Activated CD8-positive, alpha-beta memory T cell treated with anti-CD3 and anti-CD28 coated beads, Interleukin-2, amount 10 ng/mL, durations not matched to agents 7 days and 5 days (primary cell): ENCODE measurements around the gene CNDP1. TPM values are rescaled to one million over a fixed set of nuclear protein-coding genes. Genes with fewer than 3 reads are reported as not detected.

Source experiments
- ATAC-seq: fragments of 150-1000 bp; cut with Tn5 transposase; one replicate; pipeline ENCODE4 v1.10.0; 2021; ENCODE audit warnings: moderate library complexity
- CTCF ChIA-PET: fragments of 350-600 bp; sonication (Branson Sonifier 250); formaldehyde crosslinking; loops from one replicate; lab custom pipeline; 2021; ENCODE audit warnings: antibody characterized with exemption; lab: Charles Lee
- DNase-seq: peaks from one replicate; pipeline ENCODE4 v3.0.0-alpha.2; 2020
- H3K27ac Mint-ChIP-seq: one replicate; pipeline ENCODE4 v1.8.0; 2021; ENCODE audit warnings: mild to moderate bottlenecking, mixed read lengths
- H3K27me3 Mint-ChIP-seq: one replicate; pipeline ENCODE4 v1.8.0; 2021; ENCODE audit warnings: mixed read lengths
- H3K36me3 Mint-ChIP-seq: one replicate; pipeline ENCODE4 v1.8.0; 2021; ENCODE audit warnings: mild to moderate bottlenecking, mixed read lengths
- H3K4me1 Mint-ChIP-seq: one replicate; pipeline ENCODE4 v1.8.0; 2021; ENCODE audit warnings: mixed read lengths
- H3K4me3 Mint-ChIP-seq: one replicate; pipeline ENCODE4 v1.8.0; 2021; ENCODE audit warnings: mild to moderate bottlenecking, moderate library complexity, mixed read lengths
- H3K9me3 Mint-ChIP-seq: one replicate; pipeline ENCODE4 v1.8.0; 2022; ENCODE audit warnings: low read depth, mixed read lengths
- total RNA-seq, 2 experiments: library from RNA; stranded (reverse); gene quantifications; one replicate each; pipeline ENCODE4 v1.2.3, GENCODE V29; 2021

The CNDP1 gene
- total RNA-seq, 2 experiments from 2014 or later = 0.28 TPM; not detected in 1

DNA sequence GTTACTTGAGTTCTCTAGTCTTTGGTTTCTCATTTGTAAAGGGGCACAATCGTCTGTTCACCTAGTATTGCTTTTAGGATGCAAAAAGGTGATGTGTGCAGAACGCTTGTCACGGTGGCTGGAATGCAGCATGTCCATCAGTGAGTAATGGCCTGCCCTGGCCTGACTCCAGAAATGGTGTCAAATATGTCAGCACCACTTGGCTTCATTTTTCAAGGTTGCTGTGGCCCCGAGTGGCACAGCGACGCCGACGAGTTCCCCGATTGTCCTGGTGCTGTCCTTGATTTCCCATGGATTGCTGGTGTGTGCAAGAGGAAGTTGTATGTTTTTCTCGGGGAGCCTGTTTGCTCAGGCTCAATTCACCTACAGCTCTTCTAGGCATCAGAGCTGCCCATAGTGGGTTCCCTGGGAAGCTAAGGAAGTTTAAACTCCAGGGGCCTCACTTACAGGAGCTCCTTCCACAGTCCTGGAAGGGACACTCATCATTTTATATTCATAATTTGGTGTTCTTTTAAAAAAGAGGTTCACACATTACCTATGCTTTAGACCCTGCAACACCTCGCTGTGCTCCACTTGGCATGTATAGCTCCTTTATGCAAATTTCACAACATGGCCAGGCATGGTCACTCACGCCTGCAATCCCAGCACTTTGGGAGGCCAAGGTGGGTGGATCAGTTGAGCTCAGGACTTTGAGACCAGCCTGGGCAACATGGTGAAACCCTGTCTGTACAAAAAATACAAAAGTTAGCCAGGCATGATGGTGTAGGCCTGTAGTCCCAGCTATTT, 37.8 kb downstream of the CNDP1 start:
- H3K27ac Mint-ChIP-seq = no peak overlapping the region
- H3K36me3 Mint-ChIP-seq = no peaks in the 10 kb centered on the region
- H3K4me1 Mint-ChIP-seq = no peaks in the 10 kb centered on the region
- DNase-seq = no peak
- H3K27me3 Mint-ChIP-seq = peaks cover 4% of the 10 kb centered on the region
- CTCF ChIA-PET = interaction anchor here (1.1 kb wide), 1 partner anchor 20 kb away, joined by 3 read pairs; no protein-coding TSS in a partner anchor
- no peaks in the 10 kb centered on the region for H3K9me3 Mint-ChIP-seq
- H3K4me3 Mint-ChIP-seq = no peak overlapping the region
- ATAC-seq = no peak

DNA sequence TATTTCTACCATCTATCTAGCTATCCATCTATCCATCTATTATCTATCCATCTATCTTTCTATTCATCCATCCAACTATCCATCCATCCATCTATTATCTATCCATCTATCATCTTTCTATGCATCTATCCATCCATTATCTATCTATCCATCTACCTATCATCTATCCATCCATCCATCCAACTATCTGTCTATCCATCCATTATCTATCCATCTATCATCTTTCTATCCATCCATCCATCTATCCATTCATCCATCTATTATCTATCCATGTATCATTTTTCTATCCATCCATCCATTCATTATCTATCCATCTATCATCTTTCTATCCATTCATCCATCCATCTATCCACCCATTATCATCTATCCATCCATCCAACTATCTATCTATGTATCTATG, 38.8 kb downstream of the CNDP1 start:
- Mint-ChIP-seq H3K9me3 (no peaks in the 10 kb centered on the region), H3K27ac (no peak overlapping the region), H3K27me3 (peaks cover 12% of the 10 kb centered on the region), H3K4me1 (no peaks in the 10 kb centered on the region), H3K4me3 (no peak overlapping the region), H3K36me3 (no peaks in the 10 kb centered on the region)
- CTCF ChIA-PET = interaction anchor here (1.1 kb wide), 1 partner anchor 21 kb away, joined by 3 read pairs; no protein-coding TSS in a partner anchor
- DNase-seq = no peak
- no peak for ATAC-seq

DNA sequence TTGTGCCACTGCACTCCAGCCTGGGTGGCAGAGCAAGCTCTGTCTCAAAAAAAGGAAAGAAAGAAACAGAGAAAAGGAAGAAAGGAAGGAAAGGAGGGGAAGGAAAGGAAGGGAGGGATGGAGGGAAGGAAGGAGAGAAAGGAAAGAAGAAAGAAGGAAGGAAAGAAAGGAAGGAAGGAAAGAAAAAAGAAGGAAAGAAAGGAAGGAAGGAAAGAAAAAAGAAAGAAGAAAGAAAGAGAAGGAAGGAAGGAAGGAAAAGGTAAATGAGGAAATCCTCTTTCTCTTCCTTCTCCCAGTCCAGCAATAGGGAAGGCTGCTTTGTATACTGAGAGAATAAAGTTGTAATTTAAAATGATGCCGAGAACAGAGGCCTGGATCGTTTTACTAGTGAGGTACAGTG, 40.6 kb downstream of the CNDP1 start:
- DNase-seq = no peak
- no peak overlapping the region for H3K27ac Mint-ChIP-seq
- H3K36me3 Mint-ChIP-seq = no peaks in the 10 kb centered on the region
- ATAC-seq = no peak
- no peaks in the 10 kb centered on the region for H3K4me1 Mint-ChIP-seq
- CTCF ChIA-PET = no interaction called here
- H3K9me3 Mint-ChIP-seq = no peaks in the 10 kb centered on the region
- no peak overlapping the region for H3K4me3 Mint-ChIP-seq
- H3K27me3 Mint-ChIP-seq = peaks cover 27% of the 10 kb centered on the region

DNA sequence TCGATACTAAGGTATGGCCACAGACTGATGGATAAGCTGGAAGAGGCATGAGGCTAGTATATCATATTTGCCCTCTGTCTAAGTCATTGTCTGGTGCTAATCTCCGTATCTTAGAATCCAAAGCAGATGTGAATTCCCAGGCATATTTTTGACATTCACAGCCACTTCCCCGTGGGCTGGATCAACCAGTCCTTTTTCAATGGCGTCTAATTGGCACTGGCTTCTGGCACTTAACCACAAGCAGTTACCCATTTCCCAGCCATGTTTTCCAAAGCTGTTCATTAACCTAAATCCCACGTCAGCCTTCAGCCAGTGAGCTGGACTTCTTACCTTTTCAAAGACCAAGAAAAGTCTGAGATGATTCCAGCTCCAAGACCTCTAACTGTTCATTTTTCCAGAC, 42.7 kb downstream of the CNDP1 start:
- Mint-ChIP-seq H3K4me1 (no peaks in the 10 kb centered on the region), H3K27me3 (peaks cover 27% of the 10 kb centered on the region), H3K27ac (no peak overlapping the region), H3K36me3 (no peaks in the 10 kb centered on the region), H3K4me3 (no peak overlapping the region), H3K9me3 (no peaks in the 10 kb centered on the region)
- ATAC-seq (no peak), DNase-seq (no peak)
- CTCF ChIA-PET = interaction anchor here (1.3 kb wide), 1 partner anchor 25 kb away, joined by 4 read pairs; no protein-coding TSS in a partner anchor

DNA sequence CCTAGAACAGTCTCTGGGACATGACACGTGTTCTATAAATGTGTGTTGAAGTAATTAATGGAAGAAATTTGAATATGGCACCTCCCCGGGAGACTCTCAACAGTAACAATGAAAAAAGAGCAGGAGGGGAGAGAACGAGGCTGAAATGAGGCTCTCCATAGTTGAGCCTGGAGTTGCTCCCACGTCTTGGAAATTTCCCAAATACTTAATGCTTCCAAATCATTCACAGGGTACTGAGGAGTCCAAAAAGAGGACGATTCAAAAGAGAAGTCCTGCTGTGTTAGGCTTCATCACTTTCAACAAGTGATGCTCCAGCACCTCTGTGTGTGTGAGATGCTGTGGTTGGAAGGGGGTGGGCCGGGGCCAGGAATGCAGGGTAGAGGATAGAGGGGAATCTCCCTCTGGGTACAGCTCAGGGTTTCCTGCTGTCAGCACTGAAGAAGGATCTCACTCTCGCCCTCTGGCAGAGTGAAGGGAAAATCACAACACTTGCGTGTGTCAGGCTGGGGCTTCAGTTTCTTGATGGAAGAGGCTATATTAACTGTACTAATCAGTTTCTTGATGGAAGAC, 45.3 kb downstream of the CNDP1 start:
- DNase-seq (no peak), ATAC-seq (no peak)
- Mint-ChIP-seq H3K4me1 (no peaks in the 10 kb centered on the region), H3K36me3 (no peaks in the 10 kb centered on the region), H3K27me3 (peaks cover 36% of the 10 kb centered on the region), H3K27ac (no peak overlapping the region), H3K9me3 (no peaks in the 10 kb centered on the region), H3K4me3 (no peak overlapping the region)
- CTCF ChIA-PET = no interaction called here

DNA sequence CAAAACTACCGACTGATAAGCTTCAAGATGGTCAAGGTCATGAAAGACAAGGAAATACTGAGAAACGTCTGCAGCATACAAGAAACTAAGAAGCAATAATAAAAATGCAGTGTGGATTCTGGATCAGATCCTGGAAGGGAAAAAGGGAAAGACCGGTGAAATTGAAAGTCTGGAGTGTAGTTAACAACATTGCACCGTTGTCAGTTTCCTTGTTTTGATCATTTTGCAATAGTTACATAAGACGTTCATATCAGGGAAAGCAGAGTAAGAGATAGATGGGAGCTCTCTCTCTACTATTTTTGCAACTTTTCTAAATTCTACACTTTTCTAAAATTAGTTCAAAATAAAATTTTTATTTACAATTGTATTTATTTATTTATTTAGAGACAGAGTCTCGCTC, 48.3 kb downstream of the CNDP1 start:
- no peak overlapping the region for H3K27ac Mint-ChIP-seq
- CTCF ChIA-PET = no interaction called here
- DNase-seq (no peak), ATAC-seq (no peak)
- no peaks in the 10 kb centered on the region for H3K4me1 Mint-ChIP-seq
- H3K4me3 Mint-ChIP-seq = no peak overlapping the region
- H3K9me3 Mint-ChIP-seq = no peaks in the 10 kb centered on the region
- peaks cover 44% of the 10 kb centered on the region for H3K27me3 Mint-ChIP-seq
- H3K36me3 Mint-ChIP-seq = no peaks in the 10 kb centered on the region

DNA sequence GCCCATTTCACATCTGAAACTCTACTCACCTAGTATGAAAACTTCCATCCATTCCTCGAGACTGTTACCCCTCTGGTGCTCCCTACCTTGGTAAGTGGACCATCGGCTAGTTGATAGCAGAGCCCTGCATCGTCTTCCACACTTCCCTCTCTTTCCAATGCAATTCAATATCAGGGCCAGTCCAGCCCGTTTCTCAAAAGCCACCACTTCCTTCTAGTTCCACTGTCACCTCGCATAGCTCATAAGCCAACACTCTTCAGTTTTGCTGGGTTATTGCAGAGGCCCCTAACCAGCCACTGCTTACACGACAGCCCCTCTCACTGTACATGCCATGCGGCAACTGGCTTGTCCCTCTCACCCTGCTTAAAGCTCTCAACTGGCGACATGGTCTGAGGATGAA, 53.1 kb downstream of the CNDP1 start:
- no peak for DNase-seq
- H3K9me3 Mint-ChIP-seq = no peaks in the 10 kb centered on the region
- H3K4me1 Mint-ChIP-seq = peaks cover 6% of the 10 kb centered on the region
- no peak overlapping the region for H3K27ac Mint-ChIP-seq
- CTCF ChIA-PET = no interaction called here
- no peak overlapping the region for H3K4me3 Mint-ChIP-seq
- peaks cover 27% of the 10 kb centered on the region for H3K27me3 Mint-ChIP-seq
- no peak for ATAC-seq
- peaks cover 2% of the 10 kb centered on the region for H3K36me3 Mint-ChIP-seq

DNA sequence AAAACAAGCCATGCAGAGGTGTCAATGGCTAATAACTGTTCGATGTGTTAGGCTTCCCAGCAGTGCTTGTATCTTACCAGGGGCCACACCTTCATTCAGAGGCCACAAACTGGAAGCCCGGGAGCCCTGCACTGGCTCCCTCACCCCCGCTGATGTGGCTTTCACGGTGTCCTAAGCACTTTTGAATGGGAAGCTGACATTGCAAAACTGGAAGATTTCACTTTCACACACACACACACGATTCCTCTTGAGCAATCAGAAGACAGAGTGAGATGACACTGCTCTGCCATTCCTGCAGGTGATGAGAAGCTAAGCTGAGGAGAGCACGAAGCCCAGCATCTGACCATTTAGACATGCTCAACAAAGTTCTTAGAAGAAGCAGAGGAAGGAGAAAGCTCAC, 54.7 kb downstream of the CNDP1 start:
- ATAC-seq (no peak), DNase-seq (no peak)
- H3K4me1 Mint-ChIP-seq = peaks cover 14% of the 10 kb centered on the region
- no peaks in the 10 kb centered on the region for H3K9me3 Mint-ChIP-seq
- H3K36me3 Mint-ChIP-seq = peaks cover 14% of the 10 kb centered on the region
- H3K4me3 Mint-ChIP-seq = no peak overlapping the region
- peaks cover 18% of the 10 kb centered on the region for H3K27me3 Mint-ChIP-seq
- CTCF ChIA-PET = no interaction called here
- no peak overlapping the region for H3K27ac Mint-ChIP-seq

DNA sequence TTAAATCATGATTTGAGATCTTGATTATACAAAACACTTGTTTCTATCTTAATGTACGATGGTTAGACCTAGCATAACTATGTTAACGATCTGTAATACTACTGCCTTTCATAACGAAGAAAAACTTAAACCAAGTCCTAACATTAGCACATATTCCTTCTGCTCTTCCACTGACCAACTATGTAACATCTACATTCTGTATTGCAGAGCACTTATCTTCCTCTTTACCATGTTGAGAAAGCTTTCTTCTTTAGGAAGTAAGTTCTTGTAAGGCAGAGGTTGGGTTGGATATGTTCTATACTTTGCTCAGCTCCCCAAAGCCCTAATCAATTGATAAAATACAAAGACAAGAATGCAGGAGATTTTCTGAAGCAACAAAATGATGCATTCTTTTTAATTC, 55.5 kb downstream of the CNDP1 start:
- peaks cover 18% of the 10 kb centered on the region for H3K4me1 Mint-ChIP-seq
- CTCF ChIA-PET = no interaction called here
- DNase-seq (no peak), ATAC-seq (no peak)
- H3K4me3 Mint-ChIP-seq = no peak overlapping the region
- no peaks in the 10 kb centered on the region for H3K9me3 Mint-ChIP-seq
- H3K27me3 Mint-ChIP-seq = peaks cover 16% of the 10 kb centered on the region
- H3K36me3 Mint-ChIP-seq = peaks cover 20% of the 10 kb centered on the region
- H3K27ac Mint-ChIP-seq = no peak overlapping the region

DNA sequence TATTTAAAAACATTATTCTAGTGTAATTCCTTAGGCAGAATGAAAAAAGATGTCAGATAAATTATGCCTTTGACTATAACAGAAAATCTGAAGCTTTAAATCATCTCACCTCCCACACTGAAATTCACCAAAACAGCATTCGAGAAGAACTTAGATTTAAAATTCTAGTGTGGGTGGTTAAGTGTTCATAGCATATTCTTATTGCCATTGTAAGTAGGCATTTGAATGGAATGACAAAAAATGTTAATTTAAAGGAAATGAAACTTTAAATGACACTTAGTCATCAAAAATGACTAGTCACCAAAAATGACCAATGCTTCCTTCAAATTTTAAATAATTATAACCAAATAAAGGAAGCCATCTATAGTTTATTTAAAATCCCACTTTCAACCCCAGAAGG, 56.4 kb downstream of the CNDP1 start:
- Mint-ChIP-seq H3K27me3 (peaks cover 11% of the 10 kb centered on the region), H3K9me3 (no peaks in the 10 kb centered on the region), H3K4me3 (no peak overlapping the region), H3K4me1 (peaks cover 26% of the 10 kb centered on the region), H3K36me3 (peaks cover 28% of the 10 kb centered on the region), H3K27ac (no peak overlapping the region)
- CTCF ChIA-PET = no interaction called here
- no peak for ATAC-seq
- no peak for DNase-seq

DNA sequence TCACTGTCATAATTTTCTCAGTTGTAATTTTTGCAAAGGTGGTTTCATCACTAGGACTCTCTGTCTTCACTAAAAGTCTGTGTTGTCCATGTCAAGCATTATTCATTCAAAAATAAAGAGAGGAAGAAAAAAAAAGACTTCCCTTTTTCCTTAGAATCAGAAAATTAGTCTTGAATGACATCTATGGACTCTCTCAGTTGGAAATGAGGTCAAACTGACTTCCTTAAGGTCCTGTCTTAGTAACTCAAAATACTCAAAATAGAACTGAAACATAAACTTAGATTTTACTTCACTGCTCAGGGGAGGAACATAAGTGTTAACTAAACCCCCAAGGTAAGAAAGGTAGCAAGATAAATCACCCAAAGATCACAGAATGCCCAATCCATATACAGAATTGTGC, 61.1 kb downstream of the CNDP1 start:
- Mint-ChIP-seq H3K4me3 (peak overlapping the region; percentile 64), H3K27me3 (no peaks in the 10 kb centered on the region), H3K9me3 (no peaks in the 10 kb centered on the region), H3K36me3 (peaks cover 29% of the 10 kb centered on the region), H3K4me1 (peaks cover 45% of the 10 kb centered on the region), H3K27ac (peak overlapping the region; percentile 67)
- CTCF ChIA-PET = interaction anchor here (1.0 kb wide), 1 partner anchor 8 kb away, joined by 3 read pairs; no protein-coding TSS in a partner anchor
- no peak for ATAC-seq
- no peak for DNase-seq

DNA sequence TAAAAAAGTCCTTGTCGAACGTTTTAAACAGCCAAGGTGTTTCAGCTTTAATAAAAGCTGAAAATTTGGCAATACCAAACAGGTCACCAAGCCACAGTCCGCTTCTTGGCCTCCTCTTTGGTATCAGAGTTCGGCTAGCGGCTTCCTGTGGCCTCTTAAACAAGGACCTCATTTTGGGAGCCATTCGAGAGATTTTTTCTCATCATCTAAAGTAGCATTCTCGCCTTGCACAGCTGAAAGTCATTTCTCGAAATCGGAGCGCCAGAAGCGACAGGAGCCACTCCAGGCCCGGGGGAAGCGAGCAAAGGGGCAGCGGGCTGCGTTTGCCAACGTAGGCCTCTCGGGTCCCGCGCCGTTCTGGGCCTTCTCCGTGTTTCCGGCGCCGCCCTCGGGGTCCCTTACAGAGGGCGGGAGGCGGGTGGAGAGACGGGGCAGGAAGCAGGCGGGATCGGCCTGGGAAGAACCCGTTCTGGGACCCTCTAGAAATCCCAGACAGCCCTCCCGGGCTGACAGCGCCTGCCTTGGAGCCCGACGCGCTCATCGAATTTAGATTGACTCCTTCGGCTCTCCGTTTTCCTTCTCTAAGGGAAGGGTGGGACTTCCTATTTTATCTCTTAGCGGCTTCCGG, 62.8 kb downstream of the CNDP1 start:
- H3K4me1 Mint-ChIP-seq = peaks cover 46% of the 10 kb centered on the region
- no peaks in the 10 kb centered on the region for H3K27me3 Mint-ChIP-seq
- CTCF ChIA-PET = interaction anchor here (0.6 to 2.3 kb wide), 3 partner anchors 101 to 614 kb away, joined by 3 to 8 read pairs (median 6); partner anchors contain the start of genes CNDP2 and TSHZ1
- H3K27ac Mint-ChIP-seq = peak overlapping the region; percentile 98
- ATAC-seq = peak; percentile 61
- peak; percentile 81 for DNase-seq
- H3K4me3 Mint-ChIP-seq = peak overlapping the region; percentile 93
- H3K36me3 Mint-ChIP-seq = peaks cover 34% of the 10 kb centered on the region
- H3K9me3 Mint-ChIP-seq = no peaks in the 10 kb centered on the region

DNA sequence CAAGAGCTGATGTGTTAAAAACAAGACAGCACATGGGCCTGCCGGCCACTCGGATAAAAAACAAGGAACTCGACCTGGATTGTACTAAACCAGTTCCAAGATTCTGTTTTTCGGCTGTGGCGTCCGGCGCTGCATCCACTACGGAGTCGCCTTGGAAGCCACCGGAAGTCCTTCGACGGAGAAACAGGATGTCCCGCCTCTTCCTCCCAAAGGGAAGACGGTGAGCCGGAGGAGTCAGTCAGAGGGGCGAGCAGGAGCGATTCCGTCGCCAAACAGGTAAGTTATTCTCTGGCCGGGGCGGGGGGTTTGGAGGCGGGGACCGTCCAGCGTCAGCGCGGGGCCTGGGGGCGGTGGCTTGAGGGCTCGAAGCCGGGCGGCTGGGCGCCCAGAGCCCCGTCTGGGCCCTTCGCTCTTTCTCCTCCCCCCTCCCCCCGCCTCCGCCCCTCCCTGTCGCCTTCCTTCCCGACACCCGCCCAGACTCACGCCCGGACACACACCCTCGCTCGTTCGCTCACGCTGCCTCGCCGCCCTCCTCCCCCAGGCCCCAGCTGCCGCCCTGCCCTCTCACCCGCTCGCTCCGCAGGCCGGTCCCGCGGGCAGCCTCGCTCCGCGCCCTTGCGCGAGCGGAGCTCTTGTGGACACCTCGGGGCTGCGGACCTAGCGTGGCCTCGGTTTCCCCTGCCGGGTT, 63.5 kb downstream of the CNDP1 start, which contains the start of gene ZNF407:
Gene ZNF407, plus strand, starts transcription at position 209 of the 688 bp plus-strand sequence. CDS start 33,150 bp downstream, outside the sequence.
- peak; percentile 82 for ATAC-seq

More for the DNA sequence above, 63.5 kb downstream of the CNDP1 start, which contains the start of gene ZNF407:
- Mint-ChIP-seq H3K27me3 (no peaks in the 10 kb centered on the region), H3K36me3 (peaks cover 30% of the 10 kb centered on the region), H3K4me3 (peak within 1 kb of the TSS; percentile 93), H3K27ac (peak within 1 kb of the TSS; percentile 98), H3K4me1 (peaks cover 45% of the 10 kb centered on the region), H3K9me3 (no peaks in the 10 kb centered on the region)
- CTCF ChIA-PET = interaction anchor here (0.6 to 2.3 kb wide), 5 partner anchors 12 to 613 kb away, joined by 3 to 8 read pairs (median 5); partner anchors contain the start of genes CNDP2 and TSHZ1
- peak; percentile 92 for DNase-seq
